ENCODE data around the gene INPP5E. TPM values are rescaled to one million over a fixed set of nuclear protein-coding genes. Genes with fewer than 3 reads are reported as not detected.

INPP5E gene
- total and polyA plus RNA-seq, 2 donors (not counting 1 experiment from before 2014, with no cell fraction given): 31.0 to 33.1 TPM

DNA sequence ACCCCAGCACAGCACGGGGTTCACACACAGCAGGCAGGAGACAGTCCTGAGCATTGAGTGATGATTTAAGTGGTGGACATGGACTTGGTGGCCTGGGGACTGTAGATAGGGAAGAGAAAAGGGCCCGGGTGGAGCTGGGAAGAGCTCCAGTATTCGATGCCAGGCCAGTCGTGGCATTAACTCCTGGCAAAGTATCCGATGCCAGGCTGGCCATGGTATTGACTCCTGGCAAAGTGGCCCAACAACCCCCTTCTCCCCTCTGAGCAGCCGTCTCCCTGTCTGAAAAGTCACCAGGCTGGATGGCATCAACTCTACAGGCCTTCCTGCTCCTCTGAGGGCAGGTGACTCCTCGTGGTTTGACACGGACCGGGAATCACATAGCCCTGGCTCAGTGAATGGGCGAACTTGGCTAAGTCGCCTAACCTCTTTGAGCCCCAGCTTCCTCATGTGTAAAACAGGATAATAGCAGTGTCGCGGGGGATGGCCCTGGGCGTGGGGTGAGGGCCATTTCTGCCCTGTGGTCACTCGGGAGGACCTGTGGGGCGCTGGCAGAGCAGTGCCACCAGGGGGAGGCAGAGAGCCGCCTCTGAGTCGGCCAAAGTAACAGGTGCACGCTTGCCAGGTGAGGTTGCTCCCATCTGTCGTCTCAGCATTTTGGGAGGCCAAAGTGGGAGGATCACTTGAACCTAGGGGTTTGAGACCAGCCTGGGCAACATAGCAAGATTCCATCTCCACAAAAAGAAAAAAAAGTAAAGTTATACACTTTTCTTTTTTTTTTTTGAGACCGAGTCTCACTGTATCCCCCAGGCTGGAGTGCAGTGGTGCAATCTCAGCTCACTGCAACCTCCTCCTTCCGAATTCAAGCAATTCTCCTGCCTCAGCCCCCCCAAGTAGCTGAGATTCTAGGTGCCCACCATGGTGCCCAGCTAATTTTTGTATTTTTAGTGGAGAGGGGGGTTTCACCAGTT is 48.9 kb upstream of the INPP5E start:
- intact Hi-C loops (cut with micrococcal nuclease): no loop called here
- Histone ChIP-seq H3K9me3 (ENCODE audit: control extremely low read depth in 1 of 3, control insufficient read depth in 2 of 3, insufficient read depth in 1 of 3, low read length in 2 of 3) (no peaks in the 10 kb centered on the region), H3K4me1 (ENCODE audit: control insufficient read depth in 2 of 2, insufficient read depth in 2 of 2, low read length in 2 of 2) (peaks cover 14 to 20% of the 10 kb centered on the region in 2 donors), H3K27ac (ENCODE audit: low read length in 2 of 2) (no peak overlapping the region), H3K4me2 (replicated peaks; ENCODE audit: low read depth, low read length, poor library complexity, severe bottlenecking) (no peak overlapping the region), H3K4me3 (ENCODE audit: control extremely low read depth in 1 of 5, extremely low read depth in 1 of 5, insufficient read depth in 1 of 5, low read depth in 2 of 5, low read length in 4 of 5) (no peak overlapping the region), H3K79me2 (ENCODE audit: control insufficient read depth, insufficient read depth, low read length) (peaks cover 5% of the 10 kb centered on the region), H2AFZ (ENCODE audit: insufficient read depth, low read depth, low read length, poor library complexity, severe bottlenecking) (no peak overlapping the region), H3K36me3 (replicated peaks in 1 of 2; ENCODE audit: control extremely low read depth in 1 of 2, control insufficient read depth in 1 of 2, extremely low read depth in 1 of 2, insufficient read depth in 2 of 2, low read length in 1 of 2) (no peaks in the 10 kb centered on the region), H4K20me1 (ENCODE audit: control insufficient read depth, insufficient read depth, low read length, poor library complexity, severe bottlenecking) (peaks cover 20% of the 10 kb centered on the region), H3K9ac (ENCODE audit: low read length) (no peak overlapping the region), H3K27me3 (replicated peaks in 1 of 4; ENCODE audit: control extremely low read depth in 1 of 4, control insufficient read depth in 3 of 4, insufficient read depth in 4 of 4, low read length in 3 of 4) (peaks cover 0 to 10% (median 2%) of the 10 kb centered on the region in 4 experiments)
- ChIA-PET CTCF (interaction anchor here (0.7 to 9.0 kb wide), 12 partner anchors 41 to 156 kb away, joined by 3 to 153 read pairs (median 6); no protein-coding TSS in a partner anchor), POLR2A (no interaction called here)
- ATAC-seq (ENCODE audit: low read depth) (peak; percentile 52), DNase-seq (peak; percentile 81)
- 37% methylated on average over 19 of the region's 22 CpGs for WGBS (ENCODE audit: insufficient coverage)
- Mint-ChIP-seq H3K27me3 (no peaks in the 10 kb centered on the region), H3K4me3 (no peak overlapping the region), H3K9me3 (ENCODE audit: insufficient read depth) (no peaks in the 10 kb centered on the region), H3K4me1 (peaks cover 6% of the 10 kb centered on the region), H3K27ac (no peak overlapping the region)
- TF ChIP-seq, protein P1, sequence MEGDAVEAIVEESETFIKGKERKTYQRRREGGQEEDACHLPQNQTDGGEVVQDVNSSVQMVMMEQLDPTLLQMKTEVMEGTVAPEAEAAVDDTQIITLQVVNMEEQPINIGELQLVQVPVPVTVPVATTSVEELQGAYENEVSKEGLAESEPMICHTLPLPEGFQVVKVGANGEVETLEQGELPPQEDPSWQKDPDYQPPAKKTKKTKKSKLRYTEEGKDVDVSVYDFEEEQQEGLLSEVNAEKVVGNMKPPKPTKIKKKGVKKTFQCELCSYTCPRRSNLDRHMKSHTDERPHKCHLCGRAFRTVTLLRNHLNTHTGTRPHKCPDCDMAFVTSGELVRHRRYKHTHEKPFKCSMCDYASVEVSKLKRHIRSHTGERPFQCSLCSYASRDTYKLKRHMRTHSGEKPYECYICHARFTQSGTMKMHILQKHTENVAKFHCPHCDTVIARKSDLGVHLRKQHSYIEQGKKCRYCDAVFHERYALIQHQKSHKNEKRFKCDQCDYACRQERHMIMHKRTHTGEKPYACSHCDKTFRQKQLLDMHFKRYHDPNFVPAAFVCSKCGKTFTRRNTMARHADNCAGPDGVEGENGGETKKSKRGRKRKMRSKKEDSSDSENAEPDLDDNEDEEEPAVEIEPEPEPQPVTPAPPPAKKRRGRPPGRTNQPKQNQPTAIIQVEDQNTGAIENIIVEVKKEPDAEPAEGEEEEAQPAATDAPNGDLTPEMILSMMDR (IDR thresholded peaks at IDR 0.05): peak; percentile 97
- TF ChIP-seq EZH2 (IDR thresholded peaks at IDR 0.05; ENCODE audit: borderline replicate concordance, insufficient read depth, low read depth, low read length, poor library complexity, severe bottlenecking): no peak

DNA sequence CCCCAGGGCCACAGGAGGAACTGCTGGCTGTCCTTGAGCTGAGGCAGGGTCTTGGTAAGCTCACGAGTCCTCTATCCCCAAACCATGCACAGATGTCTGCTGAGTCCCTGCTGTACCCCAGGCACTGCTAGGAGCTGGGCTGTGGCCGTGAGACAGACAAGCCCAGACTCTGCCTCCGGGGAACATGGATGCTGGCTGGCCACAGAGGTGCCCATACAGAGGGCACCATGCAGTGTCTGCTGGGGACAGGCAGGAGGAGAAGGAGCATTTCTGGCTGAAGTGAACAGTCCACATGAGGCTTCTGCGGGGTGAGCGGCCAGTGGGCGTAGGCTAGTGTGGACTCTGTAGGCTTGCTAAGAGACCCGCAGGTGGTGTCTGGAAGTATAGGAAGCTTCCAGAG is 48.0 kb upstream of the INPP5E start:
- Histone ChIP-seq H3K27me3 (replicated peaks in 1 of 4; ENCODE audit: control extremely low read depth in 1 of 4, control insufficient read depth in 3 of 4, insufficient read depth in 4 of 4, low read length in 3 of 4) (peaks cover 0 to 10% (median 2%) of the 10 kb centered on the region in 4 experiments), H2AFZ (ENCODE audit: insufficient read depth, low read depth, low read length, poor library complexity, severe bottlenecking) (no peak overlapping the region), H3K36me3 (replicated peaks in 1 of 2; ENCODE audit: control extremely low read depth in 1 of 2, control insufficient read depth in 1 of 2, extremely low read depth in 1 of 2, insufficient read depth in 2 of 2, low read length in 1 of 2) (no peaks in the 10 kb centered on the region), H3K79me2 (ENCODE audit: control insufficient read depth, insufficient read depth, low read length) (peaks cover 5% of the 10 kb centered on the region), H3K4me3 (ENCODE audit: control extremely low read depth in 1 of 5, extremely low read depth in 1 of 5, insufficient read depth in 1 of 5, low read depth in 2 of 5, low read length in 4 of 5) (no peak overlapping the region), H3K9ac (ENCODE audit: low read length) (no peak overlapping the region), H4K20me1 (ENCODE audit: control insufficient read depth, insufficient read depth, low read length, poor library complexity, severe bottlenecking) (peaks cover 20% of the 10 kb centered on the region), H3K27ac (ENCODE audit: low read length in 2 of 2) (no peak overlapping the region), H3K4me2 (replicated peaks; ENCODE audit: low read depth, low read length, poor library complexity, severe bottlenecking) (no peak overlapping the region), H3K4me1 (ENCODE audit: control insufficient read depth in 2 of 2, insufficient read depth in 2 of 2, low read length in 2 of 2) (peaks cover 14 to 20% of the 10 kb centered on the region in 2 donors), H3K9me3 (ENCODE audit: control extremely low read depth in 1 of 3, control insufficient read depth in 2 of 3, insufficient read depth in 1 of 3, low read length in 2 of 3) (no peaks in the 10 kb centered on the region)
- DNase-seq (no peak), ATAC-seq (ENCODE audit: low read depth) (no peak)
- H3K4me3 Mint-ChIP-seq: no peak overlapping the region
- WGBS (ENCODE audit: insufficient coverage): 89% methylated on average over 7 of the region's 7 CpGs
- ChIA-PET POLR2A (no interaction called here), CTCF (interaction anchor here (0.9 to 9.0 kb wide), 12 partner anchors 36 to 157 kb away, joined by 3 to 153 read pairs (median 6); no protein-coding TSS in a partner anchor)
- H3K9me3 Mint-ChIP-seq (ENCODE audit: insufficient read depth): no peaks in the 10 kb centered on the region
- no peaks in the 10 kb centered on the region for H3K27me3 Mint-ChIP-seq
- H3K4me1 Mint-ChIP-seq: peaks cover 9% of the 10 kb centered on the region
- H3K27ac Mint-ChIP-seq: no peak overlapping the region
- intact Hi-C loops (cut with micrococcal nuclease): no loop called here
- TF ChIP-seq EZH2 (IDR thresholded peaks at IDR 0.05; ENCODE audit: borderline replicate concordance, insufficient read depth, low read depth, low read length, poor library complexity, severe bottlenecking): no peak
- TF ChIP-seq, protein P1 (IDR thresholded peaks at IDR 0.05): no peak
